CD4-positive, alpha-beta T cell treated with Interleukin-6 for 4 hours (primary cell): Measurements from ENCODE around the gene BMP8A.

Experiments used
- DNase-seq: peaks from one replicate; pipeline ENCODE4 v3.0.0-alpha.2; 2020; ENCODE audit warnings: mixed read lengths

The BMP8A gene

DNA sequence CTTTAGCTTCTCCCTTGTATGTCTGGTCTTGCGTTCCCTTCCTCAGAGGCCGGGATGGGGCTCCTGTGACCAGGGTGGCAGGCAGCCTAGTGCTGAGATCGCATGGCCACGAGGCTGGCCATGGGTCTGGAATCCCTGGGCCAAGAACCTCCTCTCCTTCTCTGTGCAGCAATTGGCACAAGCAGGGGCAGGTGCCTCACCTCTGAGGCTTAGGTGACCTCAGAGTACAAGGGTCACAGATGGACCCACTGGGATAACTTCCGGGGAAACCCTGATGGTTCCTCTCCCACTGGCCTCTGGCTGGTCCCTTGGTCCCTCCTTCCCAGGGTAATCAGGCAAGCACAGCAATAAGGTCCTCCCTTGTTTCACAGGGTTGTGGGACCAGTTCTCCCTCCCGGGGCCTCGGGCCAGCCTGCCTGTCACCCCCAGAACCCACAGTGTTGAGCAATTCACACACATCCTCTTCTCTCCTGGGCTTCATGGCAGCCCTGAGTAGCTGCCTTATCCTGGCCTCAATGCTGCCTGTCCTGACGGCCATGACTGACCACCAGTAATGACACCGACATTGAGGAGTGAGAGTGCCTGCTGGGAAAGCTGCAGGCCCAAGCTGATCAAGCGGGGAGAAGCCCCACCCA lies 38.6 kb downstream of the BMP8A start:
- DNase-seq = no peak

GRCh38 chr1:39531526-39531925 lies 40.1 kb downstream of the BMP8A start:
- no peak for DNase-seq

- no peak for DNase-seq
Measured at GRCh38 chr1:39533442-39533841, 42.0 kb downstream of the BMP8A start.

- no peak for DNase-seq
Measured at GRCh38 chr1:39538531-39539251, 47.3 kb downstream of the BMP8A start.

GRCh38 chr1:39539252-39539790 lies 47.9 kb downstream of the BMP8A start:
- peak; percentile 52 for DNase-seq

DNA sequence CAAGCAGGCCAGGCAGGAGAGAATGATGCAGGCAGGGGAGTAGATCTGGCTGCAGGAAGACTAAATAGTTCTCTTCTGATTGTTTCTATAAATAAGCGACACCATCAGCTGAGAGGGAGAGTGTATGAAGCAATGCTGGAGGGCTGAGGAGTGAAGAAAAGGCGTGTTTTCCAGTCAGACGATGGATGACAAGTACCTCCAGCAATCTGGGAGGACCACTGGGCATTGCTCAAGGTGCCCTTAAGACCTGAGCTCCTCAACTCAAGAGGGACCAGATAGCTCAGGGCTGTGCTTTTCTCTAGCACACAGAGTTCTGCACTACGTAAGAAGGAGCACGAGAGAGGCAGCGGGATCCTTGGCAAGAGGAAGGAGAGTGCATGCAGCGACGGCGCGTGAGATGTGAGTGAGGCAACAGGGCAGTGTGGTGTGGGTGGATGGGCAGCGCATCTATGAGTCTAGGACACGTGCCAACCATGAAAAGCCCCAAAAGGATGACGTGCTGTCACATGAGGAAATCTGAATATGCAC lies 49.1 kb downstream of the BMP8A start:
- DNase-seq = no peak

GRCh38 chr1:39542924-39543323 lies 51.5 kb downstream of the BMP8A start:
- no peak for DNase-seq

GRCh38 chr1:39544327-39544726 lies 52.9 kb downstream of the BMP8A start:
- no peak for DNase-seq

GRCh38 chr1:39545531-39545930 lies 54.1 kb downstream of the BMP8A start:
- no peak for DNase-seq

- no peak for DNase-seq
Measured at GRCh38 chr1:39554277-39554676, 62.8 kb downstream of the BMP8A start.

- DNase-seq = no peak
Measured at GRCh38 chr1:39561279-39561678, 69.8 kb downstream of the BMP8A start.

GRCh38 chr1:39562886-39563285 lies 71.5 kb downstream of the BMP8A start:
- DNase-seq = no peak

GRCh38 chr1:39563669-39564068 lies 72.2 kb downstream of the BMP8A start:
- no peak for DNase-seq

DNA sequence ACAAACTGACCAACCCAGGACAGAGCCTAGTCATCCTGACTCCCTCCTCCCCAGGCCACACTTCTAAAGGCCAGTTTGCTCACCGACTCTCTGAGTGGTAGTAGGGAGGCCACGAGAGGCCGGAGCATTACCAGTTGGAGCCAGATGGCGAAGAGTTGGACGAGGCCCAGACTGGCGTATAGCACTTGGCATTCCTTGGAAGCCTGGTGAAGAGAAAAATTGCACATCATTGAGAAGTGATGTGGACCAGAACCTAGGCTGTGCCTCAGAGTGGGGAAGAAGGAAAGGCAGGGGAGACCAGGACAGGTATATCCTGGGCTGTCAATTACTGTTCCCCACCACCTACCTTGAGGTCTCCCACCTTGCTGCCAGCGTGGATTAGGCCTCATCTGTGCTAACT lies 72.9 kb downstream of the BMP8A start:
- no peak for DNase-seq

- DNase-seq = no peak
Measured at GRCh38 chr1:39564941-39565340, 73.5 kb downstream of the BMP8A start.

- no peak for DNase-seq
Measured at GRCh38 chr1:39566441-39567137, 75.2 kb downstream of the BMP8A start.

DNA sequence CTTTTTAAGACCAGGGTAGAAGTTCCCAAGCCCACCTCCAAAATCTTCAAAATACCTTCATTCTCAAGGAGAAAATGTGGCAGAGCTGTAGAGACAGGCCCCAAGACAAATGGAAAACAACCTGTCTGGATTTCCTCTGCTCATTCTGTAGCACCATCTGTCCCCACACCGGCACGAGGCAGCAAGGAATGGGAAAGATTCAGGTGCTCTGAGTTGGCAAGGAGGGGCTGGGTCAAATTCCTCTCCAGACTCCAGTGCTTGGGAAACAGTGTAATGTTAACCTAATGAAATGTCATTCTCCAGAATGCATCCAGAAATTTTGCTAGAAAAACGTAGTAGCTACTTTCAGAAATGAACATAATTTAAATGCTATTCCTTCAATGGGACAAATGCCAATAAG lies 75.9 kb downstream of the BMP8A start:
- no peak for DNase-seq

DNA sequence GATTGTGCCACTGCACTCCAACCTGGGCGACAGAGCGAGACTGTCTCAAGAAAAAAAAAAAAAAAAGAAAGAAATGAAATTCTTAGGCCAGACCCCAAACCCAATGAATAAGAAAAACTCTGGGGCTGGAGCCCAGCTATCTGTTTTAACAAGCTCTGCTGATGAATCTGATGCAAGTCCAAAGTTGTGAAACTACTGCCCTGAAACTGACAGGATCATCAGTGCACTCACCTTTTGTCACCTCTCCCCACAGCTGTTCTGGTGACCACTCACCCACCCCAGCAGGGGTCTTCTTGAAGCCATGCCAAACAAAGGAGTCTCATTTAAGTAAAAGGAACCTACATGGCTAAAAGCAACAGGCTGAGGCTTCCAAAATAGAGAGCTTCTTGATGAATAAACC lies 76.8 kb downstream of the BMP8A start:
- no peak for DNase-seq

- DNase-seq = no peak
Measured at GRCh38 chr1:39569034-39569433, 77.6 kb downstream of the BMP8A start.

GRCh38 chr1:39570477-39571177 lies 79.2 kb downstream of the BMP8A start:
- DNase-seq = no peak

DNA sequence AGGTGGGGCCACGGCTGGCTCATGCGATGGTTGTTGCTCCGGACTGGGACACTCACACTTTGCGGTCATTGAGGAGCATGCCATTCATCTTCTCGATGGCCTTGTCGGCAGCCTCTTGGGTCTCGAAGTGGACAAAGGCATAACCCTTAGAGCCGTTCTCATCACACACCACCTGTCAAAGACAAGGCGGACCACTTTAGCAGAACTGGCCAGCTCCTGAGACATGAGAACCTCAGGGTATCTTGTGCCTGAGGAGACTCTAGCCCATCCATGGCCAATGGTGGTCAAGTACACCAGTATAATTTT lies 79.7 kb downstream of the BMP8A start:
- DNase-seq = no peak

GRCh38 chr1:39572379-39573096 lies 81.1 kb downstream of the BMP8A start:
- no peak for DNase-seq

DNA sequence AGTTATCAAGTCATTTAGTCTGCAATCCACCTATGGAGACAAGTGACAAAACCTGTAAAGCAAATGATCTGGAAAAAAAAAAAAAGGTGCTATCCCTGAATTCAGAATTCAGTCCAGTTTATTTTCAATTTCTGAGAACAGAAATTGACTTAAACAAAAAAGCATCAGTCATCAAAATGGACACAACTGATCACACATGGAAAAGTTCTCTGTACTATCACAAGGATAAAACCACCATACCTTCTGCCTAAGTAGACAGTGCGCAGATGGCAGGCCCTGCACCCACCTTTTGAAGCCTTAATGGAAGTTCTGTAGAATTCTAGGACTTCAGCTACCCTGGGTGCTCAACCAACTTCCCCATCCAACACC lies 81.6 kb downstream of the BMP8A start:
- no peak for DNase-seq
